Measurements from ENCODE around the gene NAALADL2.

NAALADL2 gene

DNA sequence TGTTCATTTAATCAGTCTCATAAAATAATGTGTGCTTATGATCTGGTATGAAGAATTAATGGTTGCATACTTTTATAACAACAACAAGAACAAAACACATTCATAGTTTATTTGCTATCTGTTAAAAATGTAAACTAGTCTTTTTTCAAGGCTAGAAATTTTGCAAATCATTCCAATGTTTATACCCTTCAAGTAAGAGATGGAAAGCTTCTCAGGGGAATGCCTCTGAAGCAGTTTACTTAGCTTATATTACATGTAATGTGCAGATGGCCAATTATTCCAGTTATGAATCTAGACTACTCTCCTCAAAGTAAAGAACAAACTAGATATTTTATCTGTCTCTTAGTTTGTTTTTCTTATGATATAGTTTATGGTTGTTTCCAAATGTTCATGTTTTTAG, 575.4 kb downstream of the NAALADL2 start:
- peaks cover 27% of the 10 kb centered on the region for H3K4me1 Mint-ChIP-seq
- peaks cover 5% of the 10 kb centered on the region for H3K36me3 Mint-ChIP-seq (ENCODE audit: low read depth)
- no peak overlapping the region for H3K27ac Mint-ChIP-seq
- TF ChIP-seq, protein P1, sequence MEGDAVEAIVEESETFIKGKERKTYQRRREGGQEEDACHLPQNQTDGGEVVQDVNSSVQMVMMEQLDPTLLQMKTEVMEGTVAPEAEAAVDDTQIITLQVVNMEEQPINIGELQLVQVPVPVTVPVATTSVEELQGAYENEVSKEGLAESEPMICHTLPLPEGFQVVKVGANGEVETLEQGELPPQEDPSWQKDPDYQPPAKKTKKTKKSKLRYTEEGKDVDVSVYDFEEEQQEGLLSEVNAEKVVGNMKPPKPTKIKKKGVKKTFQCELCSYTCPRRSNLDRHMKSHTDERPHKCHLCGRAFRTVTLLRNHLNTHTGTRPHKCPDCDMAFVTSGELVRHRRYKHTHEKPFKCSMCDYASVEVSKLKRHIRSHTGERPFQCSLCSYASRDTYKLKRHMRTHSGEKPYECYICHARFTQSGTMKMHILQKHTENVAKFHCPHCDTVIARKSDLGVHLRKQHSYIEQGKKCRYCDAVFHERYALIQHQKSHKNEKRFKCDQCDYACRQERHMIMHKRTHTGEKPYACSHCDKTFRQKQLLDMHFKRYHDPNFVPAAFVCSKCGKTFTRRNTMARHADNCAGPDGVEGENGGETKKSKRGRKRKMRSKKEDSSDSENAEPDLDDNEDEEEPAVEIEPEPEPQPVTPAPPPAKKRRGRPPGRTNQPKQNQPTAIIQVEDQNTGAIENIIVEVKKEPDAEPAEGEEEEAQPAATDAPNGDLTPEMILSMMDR (IDR thresholded peaks at IDR 0.05; ENCODE audit: unreplicated experiment in 3 of 3) = no peak
- no peak overlapping the region for H3K4me3 Mint-ChIP-seq
- peaks cover 5% of the 10 kb centered on the region for H3K9me3 Mint-ChIP-seq
- no peaks in the 10 kb centered on the region for H3K27me3 Mint-ChIP-seq (ENCODE audit: low read depth)

DNA sequence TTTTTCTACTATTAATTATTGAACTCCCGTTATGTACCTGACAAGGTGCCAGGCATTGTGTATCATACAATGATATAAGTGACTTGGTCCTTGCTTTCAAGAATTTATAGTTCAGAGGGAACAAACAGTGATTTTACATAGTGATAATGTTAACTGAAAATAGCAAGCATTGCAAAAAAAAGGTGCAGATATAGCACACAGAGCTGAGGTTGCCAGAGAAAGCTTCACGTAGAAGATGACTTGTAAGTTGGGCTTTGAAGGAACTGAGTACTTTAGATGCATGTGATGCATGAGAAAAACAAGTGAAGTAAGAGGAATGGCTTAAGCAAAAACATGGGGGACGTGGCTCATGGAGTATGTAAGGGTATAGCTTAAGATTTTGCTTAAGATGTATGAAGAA, 584.5 kb downstream of the NAALADL2 start:
- Mint-ChIP-seq H3K27ac (no peak overlapping the region), H3K4me1 (no peaks in the 10 kb centered on the region), H3K9me3 (peaks cover 17% of the 10 kb centered on the region), H3K4me3 (no peak overlapping the region), H3K36me3 (ENCODE audit: low read depth) (peaks cover 14% of the 10 kb centered on the region), H3K27me3 (ENCODE audit: low read depth) (no peaks in the 10 kb centered on the region)
- TF ChIP-seq, protein P1 (IDR thresholded peaks at IDR 0.05; ENCODE audit: unreplicated experiment in 3 of 3) = no peak

DNA sequence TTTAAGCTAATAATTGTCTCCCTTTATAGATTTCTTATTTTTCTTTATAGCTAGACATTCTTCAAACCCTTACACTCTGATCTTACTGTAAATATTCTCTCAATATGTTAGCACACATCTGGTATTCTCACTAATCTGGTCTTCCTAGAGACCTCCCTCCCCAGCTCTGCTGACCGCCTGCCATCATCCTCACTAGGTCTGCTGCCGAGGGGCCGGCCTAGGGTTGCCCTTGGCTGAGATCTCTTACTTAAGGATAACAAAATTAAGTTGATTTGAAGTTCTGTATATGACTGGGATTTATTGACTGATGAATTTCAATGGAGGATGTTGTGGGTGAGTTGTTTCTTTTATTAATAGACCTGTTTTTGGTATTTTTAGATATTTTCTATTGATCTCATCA, 586.6 kb downstream of the NAALADL2 start:
- Mint-ChIP-seq H3K4me3 (no peak overlapping the region), H3K4me1 (no peaks in the 10 kb centered on the region), H3K36me3 (ENCODE audit: low read depth) (no peaks in the 10 kb centered on the region), H3K27me3 (ENCODE audit: low read depth) (no peaks in the 10 kb centered on the region), H3K9me3 (no peaks in the 10 kb centered on the region), H3K27ac (no peak overlapping the region)
- TF ChIP-seq, protein P1 (IDR thresholded peaks at IDR 0.05; ENCODE audit: unreplicated experiment in 3 of 3) = no peak

DNA sequence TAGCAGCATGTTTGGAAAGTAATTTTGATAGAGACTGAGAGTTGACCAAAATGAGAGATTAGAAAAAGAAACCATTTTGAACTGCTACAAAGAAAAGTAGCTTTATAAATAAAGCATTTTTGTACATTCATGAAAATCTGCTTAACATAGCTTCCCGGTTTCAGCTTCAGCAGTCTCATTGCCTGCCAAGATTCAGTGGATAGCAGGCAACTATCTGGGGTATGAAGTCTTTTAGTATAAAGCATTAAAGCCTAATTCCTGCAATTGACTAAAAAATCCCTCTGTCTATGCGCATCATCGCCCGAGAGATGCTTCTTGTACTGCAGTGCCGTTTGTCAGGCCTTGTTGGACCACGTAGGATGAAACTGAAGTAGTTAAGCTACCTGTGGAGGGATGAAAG, 588.4 kb downstream of the NAALADL2 start:
- H3K27me3 Mint-ChIP-seq (ENCODE audit: low read depth) = no peaks in the 10 kb centered on the region
- TF ChIP-seq, protein P1 (IDR thresholded peaks at IDR 0.05; ENCODE audit: unreplicated experiment in 3 of 3) = no peak
- no peak overlapping the region for H3K4me3 Mint-ChIP-seq
- no peaks in the 10 kb centered on the region for H3K9me3 Mint-ChIP-seq
- H3K27ac Mint-ChIP-seq = no peak overlapping the region
- H3K36me3 Mint-ChIP-seq (ENCODE audit: low read depth) = no peaks in the 10 kb centered on the region
- no peaks in the 10 kb centered on the region for H3K4me1 Mint-ChIP-seq

DNA sequence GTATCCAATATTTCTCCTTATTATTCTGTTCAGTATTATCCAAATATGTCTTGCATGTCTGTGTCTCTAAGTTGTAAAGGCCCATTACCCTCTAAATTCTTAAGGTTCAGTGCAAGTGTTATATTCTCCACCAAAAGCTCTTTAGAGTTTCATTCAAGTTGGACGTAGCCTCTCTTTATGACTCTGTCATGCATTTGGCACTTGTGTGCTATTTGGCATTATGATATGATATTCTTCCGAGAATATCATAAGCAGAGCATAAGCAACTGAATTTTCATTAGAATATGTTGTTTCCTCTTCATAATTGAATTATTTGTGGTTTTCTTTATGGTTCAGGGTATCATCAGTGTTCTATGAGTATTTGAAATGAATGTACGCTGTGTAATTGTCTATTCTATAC, 594.2 kb downstream of the NAALADL2 start:
- no peaks in the 10 kb centered on the region for H3K36me3 Mint-ChIP-seq (ENCODE audit: low read depth)
- H3K27ac Mint-ChIP-seq = no peak overlapping the region
- no peaks in the 10 kb centered on the region for H3K9me3 Mint-ChIP-seq
- H3K4me1 Mint-ChIP-seq = no peaks in the 10 kb centered on the region
- no peak overlapping the region for H3K4me3 Mint-ChIP-seq
- TF ChIP-seq, protein P1 (IDR thresholded peaks at IDR 0.05; ENCODE audit: unreplicated experiment in 3 of 3) = no peak
- H3K27me3 Mint-ChIP-seq (ENCODE audit: low read depth) = no peaks in the 10 kb centered on the region

DNA sequence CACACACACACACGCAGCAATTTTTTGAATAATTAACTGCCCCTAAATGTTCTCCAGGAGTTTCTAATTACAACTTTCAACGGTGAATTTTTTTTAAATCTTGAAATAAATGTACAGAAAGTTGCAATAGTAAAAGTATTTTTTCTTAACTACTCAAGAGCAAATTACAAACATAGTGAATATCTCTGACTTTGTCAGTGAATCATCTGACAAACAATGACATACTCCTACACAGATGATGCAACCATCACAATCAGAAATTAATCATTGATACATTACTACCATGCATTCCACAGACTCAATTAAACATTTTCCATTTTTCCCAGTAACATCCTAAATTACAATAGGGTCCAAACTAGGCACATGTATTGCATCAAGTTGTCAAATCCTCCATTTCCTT, 597.3 kb downstream of the NAALADL2 start:
- Mint-ChIP-seq H3K9me3 (peaks cover 2% of the 10 kb centered on the region), H3K36me3 (ENCODE audit: low read depth) (no peaks in the 10 kb centered on the region), H3K4me1 (no peaks in the 10 kb centered on the region), H3K4me3 (no peak overlapping the region), H3K27ac (no peak overlapping the region), H3K27me3 (ENCODE audit: low read depth) (no peaks in the 10 kb centered on the region)
- TF ChIP-seq, protein P1 (IDR thresholded peaks at IDR 0.05; ENCODE audit: unreplicated experiment in 3 of 3) = no peak
